Trophoblast cell (in vitro differentiated cells and primary cell): ENCODE data around the gene ANK2.

Experiments used
- DNase-seq, 2 donors: peaks; one replicate each; pipeline ENCODE4 v3.0.0-alpha.2; 2016
- H2AFZ ChIP-seq: 2 replicates; pipeline ENCODE4 v1.6.1; 2013; ENCODE audit warnings: low read length, moderate library complexity, mild to moderate bottlenecking; ENCODE audit not compliant: insufficient read depth, poor library complexity
- H2AK5ac ChIP-seq: 2 replicates; pipeline ENCODE4 v1.6.1; 2013; ENCODE audit warnings: mild to moderate bottlenecking, low read length
- H2BK120ac ChIP-seq: 2 replicates; pipeline ENCODE4 v1.6.1; 2013; ENCODE audit warnings: low read length, mild to moderate bottlenecking, moderate library complexity; ENCODE audit not compliant: insufficient read depth, poor library complexity
- H2BK12ac ChIP-seq: 2 replicates; pipeline ENCODE4 v1.6.1; 2013; ENCODE audit warnings: mild to moderate bottlenecking, low read length, moderate library complexity
- H2BK5ac ChIP-seq: 2 replicates; pipeline ENCODE4 v1.6.1; 2013; ENCODE audit warnings: low read length, low read depth, moderate library complexity, mild to moderate bottlenecking; ENCODE audit not compliant: poor library complexity
- H3K14ac ChIP-seq: 2 replicates; pipeline ENCODE4 v1.6.1; 2013; ENCODE audit warnings: mild to moderate bottlenecking, low read length
- H3K18ac ChIP-seq: 2 replicates; pipeline ENCODE4 v1.6.1; 2013; ENCODE audit warnings: mild to moderate bottlenecking, low read length
- H3K23ac ChIP-seq: 2 replicates; pipeline ENCODE4 v1.6.1; 2013; ENCODE audit warnings: low read length
- H3K27ac ChIP-seq: 2 replicates; pipeline ENCODE4 v1.5.1; 2013; ENCODE audit warnings: low read depth, mild to moderate bottlenecking, inconsistent platforms, low read length, moderate library complexity
- H3K27me3 ChIP-seq: 2 replicates; pipeline ENCODE4 v1.6.1; 2013; ENCODE audit warnings: inconsistent platforms, mild to moderate bottlenecking, low read length, moderate library complexity; ENCODE audit not compliant: insufficient read depth
- H3K36me3 ChIP-seq, 2 experiments: 1 replicate in 1 of 2; 2 replicates in 1 of 2; pipeline ENCODE4 v1.6.1; 2013; ENCODE audit warnings: low read length in 2 of 2, mild to moderate bottlenecking in 2 of 2, moderate library complexity in 1 of 2; ENCODE audit not compliant: insufficient read depth in 2 of 2, control insufficient read depth in 1 of 2
- H3K4ac ChIP-seq: 2 replicates; pipeline ENCODE4 v1.6.1; 2013; ENCODE audit warnings: low read depth, mild to moderate bottlenecking, low read length, moderate library complexity
- H3K4me1 ChIP-seq, 2 experiments: 1 replicate in 1 of 2; 2 replicates in 1 of 2; pipeline ENCODE4 v1.6.1; 2013; ENCODE audit warnings: low read length in 2 of 2, mild to moderate bottlenecking in 2 of 2, moderate library complexity in 1 of 2; ENCODE audit not compliant: insufficient read depth in 2 of 2, control insufficient read depth in 1 of 2
- H3K4me2 ChIP-seq: 2 replicates; pipeline ENCODE4 v1.6.1; 2013; ENCODE audit warnings: inconsistent platforms, mild to moderate bottlenecking, low read length, moderate library complexity
- H3K4me3 ChIP-seq: 2 replicates; pipeline ENCODE4 v1.5.1; 2013; ENCODE audit warnings: mild to moderate bottlenecking, low read depth, low read length, inconsistent platforms
- H3K79me1 ChIP-seq: one replicate; pipeline ENCODE4 v1.6.1; 2013; ENCODE audit warnings: low read length
- H3K79me2 ChIP-seq: 2 replicates; pipeline ENCODE4 v1.6.1; 2013; ENCODE audit warnings: low read length, mild to moderate bottlenecking; ENCODE audit not compliant: control insufficient read depth, insufficient read depth, poor library complexity
- H3K9ac ChIP-seq: 2 replicates; pipeline ENCODE4 v1.6.1; 2013; ENCODE audit warnings: mild to moderate bottlenecking, low read length
- H3K9me3 ChIP-seq: 2 replicates; pipeline ENCODE4 v1.6.1; 2013; ENCODE audit warnings: low read depth, mild to moderate bottlenecking, control low read depth, inconsistent platforms, low read length; ENCODE audit not compliant: insufficient read depth
- H4K12ac ChIP-seq: 2 replicates; pipeline ENCODE4 v1.6.1; 2013; ENCODE audit warnings: low read depth, mild to moderate bottlenecking, low read length, moderate library complexity
- H4K8ac ChIP-seq: 2 replicates; pipeline ENCODE4 v1.6.1; 2013; ENCODE audit warnings: low read depth, mild to moderate bottlenecking, low read length, moderate library complexity
- H4K91ac ChIP-seq: one replicate; pipeline ENCODE4 v1.6.1; 2013; ENCODE audit warnings: low read depth, mild to moderate bottlenecking, low read length, moderate library complexity
- WGBS: extraction: QIAGEN DNeasy Blood & Tissue Kit; methylation state at CpG from one replicate; pipeline ENCODE4 v1.1.7; 2013; ENCODE audit warnings: missing lambda C conversion rate; ENCODE audit not compliant: insufficient read length, insufficient coverage; ENCODE audit errors: extremely low coverage; 5-methylcytosine and 5-hydroxymethylcytosine counted together

ANK2 gene

DNA sequence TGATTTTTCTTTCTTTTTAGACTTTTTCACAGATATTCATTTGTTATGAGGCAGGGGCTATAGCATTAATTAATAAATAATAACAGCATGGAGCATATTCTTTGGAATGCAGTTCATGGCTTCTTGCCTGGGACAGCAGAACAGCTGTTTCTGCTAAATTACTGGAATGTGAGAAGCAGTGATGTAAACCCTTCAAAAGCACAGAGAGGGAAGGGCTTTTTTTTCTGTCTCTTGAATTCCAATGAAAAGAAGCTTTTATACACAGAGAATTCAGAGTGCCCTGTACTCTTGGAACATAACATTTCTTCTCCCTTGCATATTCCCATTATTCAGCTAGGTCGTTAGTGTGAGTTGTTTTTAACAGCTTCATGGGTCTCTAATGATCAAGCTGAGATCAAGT, 28.5 kb upstream of the ANK2 start:
- Histone ChIP-seq H4K8ac (no peak overlapping the region), H3K27me3 (no peaks in the 10 kb centered on the region), H3K27ac (no peak overlapping the region), H3K9me3 (no peaks in the 10 kb centered on the region), H3K18ac (no peak overlapping the region), H3K36me3 (no peaks in the 10 kb centered on the region), H4K12ac (no peak overlapping the region), H3K4me1 (no peaks in the 10 kb centered on the region), H3K14ac (no peak overlapping the region), H3K9ac (no peak overlapping the region), H2AFZ (no peak overlapping the region), H2BK120ac (no peak overlapping the region), H2BK5ac (no peak overlapping the region), H3K4me2 (no peak overlapping the region), H3K23ac (no peak overlapping the region), H3K79me2 (no peaks in the 10 kb centered on the region), H3K79me1 (no peaks in the 10 kb centered on the region), H4K91ac (no peak overlapping the region), H2BK12ac (no peak overlapping the region), H3K4ac (no peak overlapping the region), H3K4me3 (no peak overlapping the region), H2AK5ac (no peak overlapping the region)
- DNase-seq = no peak
- no CpG with 5 or more reads among the region's 1 CpG for WGBS

GRCh38 chr4:113024388-113024787, 25.1 kb upstream of the ANK2 start:
- no CpG with 5 or more reads among the region's 1 CpG for WGBS
- no peaks in the 10 kb centered on the region for H3K79me2 ChIP-seq
- no peak overlapping the region for H3K14ac ChIP-seq
- H2BK5ac ChIP-seq = no peak overlapping the region
- H3K27me3 ChIP-seq = no peaks in the 10 kb centered on the region
- H3K9ac ChIP-seq = no peak overlapping the region
- H4K91ac ChIP-seq = no peak overlapping the region
- no peak overlapping the region for H4K12ac ChIP-seq
- no peaks in the 10 kb centered on the region for H3K9me3 ChIP-seq
- no peak overlapping the region for H3K18ac ChIP-seq
- no peak for DNase-seq
- no peak overlapping the region for H2BK12ac ChIP-seq
- H3K4ac ChIP-seq = no peak overlapping the region
- H3K36me3 ChIP-seq = no peaks in the 10 kb centered on the region
- H3K23ac ChIP-seq = no peak overlapping the region
- H4K8ac ChIP-seq = no peak overlapping the region
- H2AK5ac ChIP-seq = no peak overlapping the region
- no peaks in the 10 kb centered on the region for H3K4me1 ChIP-seq
- H3K4me3 ChIP-seq = no peak overlapping the region
- no peak overlapping the region for H3K27ac ChIP-seq
- no peak overlapping the region for H2AFZ ChIP-seq
- no peak overlapping the region for H3K4me2 ChIP-seq
- no peaks in the 10 kb centered on the region for H3K79me1 ChIP-seq
- H2BK120ac ChIP-seq = no peak overlapping the region

DNA sequence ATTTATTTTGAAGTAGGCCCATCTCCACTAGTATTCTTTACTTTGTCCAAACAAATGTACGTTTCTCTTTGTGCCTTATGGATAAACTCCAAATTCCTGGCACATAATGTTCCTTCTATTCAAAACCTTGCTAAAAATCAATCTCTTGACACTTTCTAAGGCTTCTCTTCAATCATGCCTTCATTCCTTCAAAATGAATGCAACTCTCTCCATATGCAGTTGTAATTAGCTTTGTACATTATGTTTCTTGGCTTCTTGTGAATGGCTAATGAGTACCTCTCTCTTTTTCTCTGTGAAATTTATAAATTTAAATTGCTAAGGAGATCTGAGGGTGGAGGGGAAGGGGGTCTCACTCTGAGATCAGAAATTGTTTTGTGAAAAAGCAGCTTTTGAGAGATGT, 24.0 kb upstream of the ANK2 start:
- no peak overlapping the region for H3K18ac ChIP-seq
- H2BK120ac ChIP-seq = no peak overlapping the region
- no peak overlapping the region for H3K9ac ChIP-seq
- H3K79me2 ChIP-seq = no peaks in the 10 kb centered on the region
- no peak overlapping the region for H3K14ac ChIP-seq
- no peak for DNase-seq
- H2AK5ac ChIP-seq = no peak overlapping the region
- H4K91ac ChIP-seq = no peak overlapping the region
- no peaks in the 10 kb centered on the region for H3K27me3 ChIP-seq
- no peak overlapping the region for H3K27ac ChIP-seq
- no peaks in the 10 kb centered on the region for H3K4me1 ChIP-seq
- H3K4me3 ChIP-seq = no peak overlapping the region
- H3K4me2 ChIP-seq = no peak overlapping the region
- H3K36me3 ChIP-seq = no peaks in the 10 kb centered on the region
- H3K9me3 ChIP-seq = no peaks in the 10 kb centered on the region
- no peak overlapping the region for H2BK5ac ChIP-seq
- H2AFZ ChIP-seq = no peak overlapping the region
- H3K23ac ChIP-seq = no peak overlapping the region
- no peak overlapping the region for H4K12ac ChIP-seq
- H3K4ac ChIP-seq = no peak overlapping the region
- no peak overlapping the region for H4K8ac ChIP-seq
- no peak overlapping the region for H2BK12ac ChIP-seq
- WGBS = no CpG with 5 or more reads among the region's 1 CpG
- no peaks in the 10 kb centered on the region for H3K79me1 ChIP-seq

DNA sequence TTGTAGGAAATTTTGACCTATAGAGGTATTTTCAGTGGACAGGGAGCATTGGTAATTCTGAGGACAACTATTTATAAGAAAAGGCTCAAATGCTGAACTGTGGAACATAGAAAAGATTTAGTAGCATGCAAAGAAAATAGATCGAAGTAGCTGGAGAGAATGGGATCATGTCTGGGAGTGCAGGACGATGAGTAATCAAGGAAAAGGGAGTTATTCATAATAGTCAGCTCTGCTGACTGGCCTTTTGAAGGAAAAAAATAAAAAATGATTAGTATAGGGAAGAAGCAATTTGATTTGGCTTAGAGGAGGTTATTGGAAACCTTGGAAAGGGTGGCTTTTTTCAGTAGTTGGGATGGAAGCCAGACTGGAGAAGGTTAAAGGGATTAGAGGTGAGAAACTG, 22.9 kb upstream of the ANK2 start:
- Histone ChIP-seq H3K4me2 (no peak overlapping the region), H2AFZ (no peak overlapping the region), H3K27ac (no peak overlapping the region), H3K79me2 (no peaks in the 10 kb centered on the region), H3K79me1 (no peaks in the 10 kb centered on the region), H3K4me1 (no peaks in the 10 kb centered on the region), H4K12ac (no peak overlapping the region), H2BK120ac (no peak overlapping the region), H2BK5ac (no peak overlapping the region), H2BK12ac (no peak overlapping the region), H3K9ac (no peak overlapping the region), H3K27me3 (no peaks in the 10 kb centered on the region), H3K18ac (no peak overlapping the region), H3K4me3 (no peak overlapping the region), H3K36me3 (no peaks in the 10 kb centered on the region), H4K91ac (no peak overlapping the region), H2AK5ac (no peak overlapping the region), H3K9me3 (no peaks in the 10 kb centered on the region), H3K14ac (no peak overlapping the region), H4K8ac (no peak overlapping the region), H3K23ac (no peak overlapping the region), H3K4ac (no peak overlapping the region)
- no peak for DNase-seq
- no CpG with 5 or more reads among the region's 2 CpGs for WGBS
